Activated T-cell treated with anti-CD3 and anti-CD28 coated beads, Interleukin-2, amount 50 U/mL, for 24 hours (primary cell): Measurements from ENCODE around the gene TMEM30B.

Source experiments
- DNase-seq: peaks from one replicate; pipeline ENCODE4 v3.0.0-alpha.2; 2020
- H3K27ac Mint-ChIP-seq: 2 replicates; pipeline ENCODE4 v1.8.0; 2020; ENCODE audit warnings: mild to moderate bottlenecking, mixed read lengths
- H3K27me3 Mint-ChIP-seq: 2 replicates; pipeline ENCODE4 v1.8.0; 2020; ENCODE audit warnings: mixed read lengths
- H3K36me3 Mint-ChIP-seq: 2 replicates; pipeline ENCODE4 v1.8.0; 2020; ENCODE audit warnings: low read depth, mixed read lengths
- H3K4me1 Mint-ChIP-seq: 2 replicates; pipeline ENCODE4 v1.8.0; 2020; ENCODE audit warnings: low read depth, mixed read lengths
- H3K4me3 Mint-ChIP-seq: 2 replicates; pipeline ENCODE4 v1.8.0; 2020; ENCODE audit warnings: mild to moderate bottlenecking, moderate library complexity, mixed read lengths
- H3K9me3 Mint-ChIP-seq: 2 replicates; pipeline ENCODE4 v1.8.0; 2020; ENCODE audit warnings: mixed read lengths

TMEM30B gene

GRCh38 chr14:61287196-61287595, 6.1 kb upstream of the TMEM30B start:
- no peak for DNase-seq
- no peak overlapping the region for H3K4me3 Mint-ChIP-seq
- H3K36me3 Mint-ChIP-seq = no peaks in the 10 kb centered on the region
- no peak overlapping the region for H3K27ac Mint-ChIP-seq
- no peaks in the 10 kb centered on the region for H3K9me3 Mint-ChIP-seq
- peaks cover 26% of the 10 kb centered on the region for H3K4me1 Mint-ChIP-seq
- no peaks in the 10 kb centered on the region for H3K27me3 Mint-ChIP-seq

- Mint-ChIP-seq H3K36me3 (no peaks in the 10 kb centered on the region), H3K27ac (no peak overlapping the region), H3K4me1 (peaks cover 32% of the 10 kb centered on the region)
Measured at GRCh38 chr14:61285364-61285763, 4.2 kb upstream of the TMEM30B start.

GRCh38 chr14:61284001-61284400, 2.9 kb upstream of the TMEM30B start:
- Mint-ChIP-seq H3K27me3 (peaks cover 5% of the 10 kb centered on the region), H3K4me1 (peaks cover 45% of the 10 kb centered on the region), H3K36me3 (no peaks in the 10 kb centered on the region), H3K27ac (no peak overlapping the region), H3K9me3 (no peaks in the 10 kb centered on the region), H3K4me3 (no peak overlapping the region)
- no peak for DNase-seq

More at GRCh38 chr14:61285364-61285763, 4.2 kb upstream of the TMEM30B start:
- Mint-ChIP-seq H3K9me3 (no peaks in the 10 kb centered on the region), H3K27me3 (no peaks in the 10 kb centered on the region), H3K4me3 (no peak overlapping the region)
- DNase-seq = no peak

GRCh38 chr14:61282746-61283145, 1.6 kb upstream of the TMEM30B start:
- Mint-ChIP-seq H3K4me1 (peaks cover 47% of the 10 kb centered on the region), H3K27me3 (peaks cover 5% of the 10 kb centered on the region), H3K27ac (no peak overlapping the region)

GRCh38 chr14:61281948-61282275, 774 bp upstream of the TMEM30B start:
- peaks cover 46% of the 10 kb centered on the region for H3K4me1 Mint-ChIP-seq
- no peaks in the 10 kb centered on the region for H3K9me3 Mint-ChIP-seq
- no peak overlapping the region for H3K27ac Mint-ChIP-seq
- no peak for DNase-seq
- peak overlapping the region; percentile 75 for H3K4me3 Mint-ChIP-seq
- peaks cover 5% of the 10 kb centered on the region for H3K27me3 Mint-ChIP-seq
- no peaks in the 10 kb centered on the region for H3K36me3 Mint-ChIP-seq

More at GRCh38 chr14:61282746-61283145, 1.6 kb upstream of the TMEM30B start:
- no peak for DNase-seq
- Mint-ChIP-seq H3K4me3 (no peak overlapping the region), H3K9me3 (no peaks in the 10 kb centered on the region), H3K36me3 (no peaks in the 10 kb centered on the region)

- Mint-ChIP-seq H3K9me3 (no peaks in the 10 kb centered on the region), H3K36me3 (no peaks in the 10 kb centered on the region), H3K27me3 (peaks cover 5% of the 10 kb centered on the region), H3K27ac (peak overlapping the region; percentile 82), H3K4me3 (peak overlapping the region; percentile 83), H3K4me1 (peaks cover 38% of the 10 kb centered on the region)
- DNase-seq = peak; percentile 88
Measured at GRCh38 chr14:61280526-61281185, 482 bp downstream of the TMEM30B start.

- Mint-ChIP-seq H3K9me3 (no peaks in the 10 kb centered on the region), H3K27me3 (peaks cover 5% of the 10 kb centered on the region), H3K27ac (peak overlapping the region; percentile 82), H3K4me1 (peaks cover 34% of the 10 kb centered on the region), H3K4me3 (peak overlapping the region; percentile 83), H3K36me3 (no peaks in the 10 kb centered on the region)
- no peak for DNase-seq
Measured at GRCh38 chr14:61280092-61280525, 1.0 kb downstream of the TMEM30B start.

GRCh38 chr14:61279082-61279481, 2.1 kb downstream of the TMEM30B start:
- no peaks in the 10 kb centered on the region for H3K36me3 Mint-ChIP-seq
- H3K9me3 Mint-ChIP-seq = no peaks in the 10 kb centered on the region
- H3K4me3 Mint-ChIP-seq = no peak overlapping the region
- no peak overlapping the region for H3K27ac Mint-ChIP-seq
- no peak for DNase-seq
- H3K27me3 Mint-ChIP-seq = peaks cover 5% of the 10 kb centered on the region
- H3K4me1 Mint-ChIP-seq = peaks cover 31% of the 10 kb centered on the region

GRCh38 chr14:61277784-61278183, 3.4 kb downstream of the TMEM30B start:
- Mint-ChIP-seq H3K27me3 (peaks cover 5% of the 10 kb centered on the region), H3K4me1 (peaks cover 21% of the 10 kb centered on the region), H3K27ac (no peak overlapping the region), H3K4me3 (no peak overlapping the region), H3K36me3 (no peaks in the 10 kb centered on the region), H3K9me3 (no peaks in the 10 kb centered on the region)
- no peak for DNase-seq

- Mint-ChIP-seq H3K4me1 (peaks cover 21% of the 10 kb centered on the region), H3K27ac (no peak overlapping the region), H3K4me3 (no peak overlapping the region), H3K36me3 (no peaks in the 10 kb centered on the region), H3K9me3 (no peaks in the 10 kb centered on the region), H3K27me3 (peaks cover 9% of the 10 kb centered on the region)
- DNase-seq = no peak
Measured at GRCh38 chr14:61277232-61277631, 3.9 kb downstream of the TMEM30B start.

GRCh38 chr14:61271552-61271951, 9.6 kb downstream of the TMEM30B start:
- no peaks in the 10 kb centered on the region for H3K36me3 Mint-ChIP-seq
- peaks cover 2% of the 10 kb centered on the region for H3K4me1 Mint-ChIP-seq
- DNase-seq = no peak
- H3K27me3 Mint-ChIP-seq = peaks cover 20% of the 10 kb centered on the region
- no peaks in the 10 kb centered on the region for H3K9me3 Mint-ChIP-seq
- no peak overlapping the region for H3K4me3 Mint-ChIP-seq
- H3K27ac Mint-ChIP-seq = no peak overlapping the region

- H3K4me3 Mint-ChIP-seq = no peak overlapping the region
- peaks cover 2% of the 10 kb centered on the region for H3K4me1 Mint-ChIP-seq
- peaks cover 26% of the 10 kb centered on the region for H3K27me3 Mint-ChIP-seq
- no peak for DNase-seq
- H3K36me3 Mint-ChIP-seq = no peaks in the 10 kb centered on the region
- H3K9me3 Mint-ChIP-seq = no peaks in the 10 kb centered on the region
- H3K27ac Mint-ChIP-seq = no peak overlapping the region
Measured at GRCh38 chr14:61270714-61271113, 10.4 kb downstream of the TMEM30B start.

GRCh38 chr14:61269321-61270083, 11.6 kb downstream of the TMEM30B start:
- Mint-ChIP-seq H3K4me3 (peak overlapping the region; percentile 69), H3K27ac (no peak overlapping the region), H3K4me1 (peaks cover 2% of the 10 kb centered on the region), H3K36me3 (no peaks in the 10 kb centered on the region), H3K9me3 (no peaks in the 10 kb centered on the region), H3K27me3 (peaks cover 36% of the 10 kb centered on the region)
- peak; percentile 79 for DNase-seq

- Mint-ChIP-seq H3K4me1 (peaks cover 2% of the 10 kb centered on the region), H3K4me3 (no peak overlapping the region), H3K9me3 (no peaks in the 10 kb centered on the region), H3K27ac (no peak overlapping the region), H3K27me3 (peaks cover 36% of the 10 kb centered on the region), H3K36me3 (no peaks in the 10 kb centered on the region)
- DNase-seq = no peak
Measured at GRCh38 chr14:61268812-61269211, 12.3 kb downstream of the TMEM30B start.
